SJSA1 (cell line): ENCODE results near the gene TEX29. TPM values are rescaled to one million over a fixed set of nuclear protein-coding genes. Genes with fewer than 3 reads are reported as not detected.

ENCODE experiments used
- DNase-seq, 2 experiments: peaks; one replicate each; pipeline ENCODE4 v3.0.0-alpha.2; 2015 to 2020; ENCODE audit warnings: low spot score in 2 of 2, low read depth in 1 of 2
- H3K27ac ChIP-seq: fragments of 250-450 bp; sonication (Bioruptor Pico); 2 replicates; pipeline ENCODE4 v1.5.1; 2020; ENCODE audit warnings: mild to moderate bottlenecking, moderate library complexity
- H3K27me3 ChIP-seq: fragments of 250-450 bp; sonication (Bioruptor Pico); replicated peaks from 2 replicates; pipeline ENCODE4 v1.5.1; 2020; ENCODE audit warnings: mild to moderate bottlenecking, moderate library complexity
- H3K36me3 ChIP-seq: fragments of 250-450 bp; sonication (Bioruptor Pico); 2 replicates; pipeline ENCODE4 v1.5.1; 2020; ENCODE audit warnings: mild to moderate bottlenecking
- H3K4me1 ChIP-seq: fragments of 250-450 bp; sonication (Bioruptor Pico); replicated peaks from 2 replicates; pipeline ENCODE4 v1.6.1; 2021; ENCODE audit warnings: mild to moderate bottlenecking
- H3K4me3 ChIP-seq: fragments of 250-450 bp; sonication (Bioruptor Pico); 2 replicates; pipeline ENCODE4 v1.5.1; 2020; ENCODE audit warnings: mild to moderate bottlenecking
- H3K9me3 ChIP-seq: fragments of 250-450 bp; sonication (Bioruptor Pico); replicated peaks from 2 replicates; pipeline ENCODE4 v1.5.1; 2020; ENCODE audit warnings: mild to moderate bottlenecking
- total RNA-seq: library from RNA; depleted of rRNA; stranded (reverse); fragments of >200 nt; shearing (Covaris generic); gene quantifications from 2 replicates; pipeline ENCODE4 v1.2.3, GENCODE V29; 2014

The TEX29 gene
- total RNA-seq, 1 experiment from 2014 or later: 0.82 TPM

DNA sequence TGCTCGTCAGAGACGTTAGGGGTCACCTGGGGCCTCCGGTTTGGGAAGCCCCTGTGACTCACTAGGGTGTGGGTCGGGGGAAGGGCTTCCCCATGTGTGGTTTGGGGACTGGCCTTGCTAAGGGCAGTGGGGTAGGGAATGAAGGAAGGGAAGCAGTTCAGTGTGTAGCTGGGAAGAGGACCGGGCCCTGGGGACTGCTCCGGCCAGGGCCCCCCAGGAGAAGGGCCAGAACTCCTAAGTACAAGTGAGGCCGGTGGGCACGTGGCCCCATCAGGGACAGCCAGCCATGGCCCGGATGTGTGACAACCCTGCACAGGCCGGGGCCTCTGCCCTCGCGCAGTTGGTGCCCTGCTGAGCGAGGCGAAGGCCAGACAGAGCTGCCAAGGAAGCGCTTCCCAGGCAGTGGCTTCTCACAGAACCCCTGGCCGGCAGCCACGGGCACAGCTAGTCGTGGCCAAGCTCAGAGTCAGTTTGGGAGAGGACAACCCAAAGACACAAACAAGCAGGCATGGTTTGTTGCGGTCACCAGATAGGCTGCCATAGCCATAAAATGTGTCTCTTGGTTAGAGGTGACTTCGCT is 25.7 kb downstream of the TEX29 start:
- no peaks in the 10 kb centered on the region for H3K4me1 ChIP-seq
- no peaks in the 10 kb centered on the region for H3K36me3 ChIP-seq
- peaks cover 6% of the 10 kb centered on the region; the same call in 1 of the 2 replicates for H3K9me3 ChIP-seq
- peak in 1 of 2 experiments; percentile 61 for DNase-seq
- no peak overlapping the region for H3K27ac ChIP-seq
- H3K27me3 ChIP-seq: peaks cover 36% of the 10 kb centered on the region
- H3K4me3 ChIP-seq: no peak overlapping the region

DNA sequence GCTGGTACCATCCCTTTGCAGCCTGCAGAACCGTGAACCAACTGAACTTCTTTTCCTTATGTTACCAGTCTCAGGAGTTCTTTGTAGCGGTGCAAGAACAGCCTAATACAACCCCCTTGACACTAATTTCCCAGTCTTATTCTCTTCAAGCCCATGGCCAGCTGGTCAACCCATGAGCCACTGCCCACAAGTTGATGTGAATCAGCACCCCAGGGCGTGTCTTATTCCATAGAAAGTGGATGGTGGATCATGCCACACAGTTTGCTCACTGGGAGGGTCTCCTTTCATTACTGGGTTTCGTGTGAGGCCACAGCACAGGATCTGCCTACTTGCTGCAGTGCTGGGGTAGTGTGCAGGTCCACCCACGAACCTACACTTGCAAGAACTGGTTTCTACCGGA is 27.0 kb downstream of the TEX29 start:
- H3K36me3 ChIP-seq: no peaks in the 10 kb centered on the region
- no peaks in the 10 kb centered on the region for H3K4me1 ChIP-seq
- H3K4me3 ChIP-seq: no peak overlapping the region
- H3K27me3 ChIP-seq: peaks cover 37% of the 10 kb centered on the region
- H3K9me3 ChIP-seq: peaks cover 6% of the 10 kb centered on the region; the same call in 1 of the 2 replicates
- H3K27ac ChIP-seq: no peak overlapping the region
- peak in 1 of 2 experiments; percentile 54 for DNase-seq

DNA sequence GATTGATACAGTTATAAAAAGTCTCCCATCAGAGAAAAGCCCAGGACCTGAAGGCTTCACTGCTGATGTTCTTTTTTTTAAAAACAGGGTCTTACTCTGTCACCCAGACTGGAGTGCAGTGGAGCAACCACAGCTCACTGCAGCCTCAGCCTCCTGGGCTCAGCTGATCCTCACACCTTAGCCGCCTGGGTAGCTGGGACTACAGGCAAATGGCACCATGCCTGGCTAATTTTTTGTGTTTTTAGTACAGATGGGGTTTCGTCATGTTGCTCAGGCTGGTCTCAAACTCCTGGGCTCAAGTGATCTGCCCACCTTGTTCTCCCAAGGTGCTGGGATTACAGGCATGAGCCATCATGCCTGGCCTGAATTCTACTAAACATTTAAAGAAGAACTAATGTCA is 33.1 kb downstream of the TEX29 start:
- H3K4me3 ChIP-seq: no peak overlapping the region
- H3K27me3 ChIP-seq: peaks cover 67% of the 10 kb centered on the region
- no peak overlapping the region for H3K27ac ChIP-seq
- no peaks in the 10 kb centered on the region for H3K9me3 ChIP-seq
- H3K36me3 ChIP-seq: no peaks in the 10 kb centered on the region
- peak in 1 of 2 experiments; percentile 34 for DNase-seq
- no peaks in the 10 kb centered on the region for H3K4me1 ChIP-seq

DNA sequence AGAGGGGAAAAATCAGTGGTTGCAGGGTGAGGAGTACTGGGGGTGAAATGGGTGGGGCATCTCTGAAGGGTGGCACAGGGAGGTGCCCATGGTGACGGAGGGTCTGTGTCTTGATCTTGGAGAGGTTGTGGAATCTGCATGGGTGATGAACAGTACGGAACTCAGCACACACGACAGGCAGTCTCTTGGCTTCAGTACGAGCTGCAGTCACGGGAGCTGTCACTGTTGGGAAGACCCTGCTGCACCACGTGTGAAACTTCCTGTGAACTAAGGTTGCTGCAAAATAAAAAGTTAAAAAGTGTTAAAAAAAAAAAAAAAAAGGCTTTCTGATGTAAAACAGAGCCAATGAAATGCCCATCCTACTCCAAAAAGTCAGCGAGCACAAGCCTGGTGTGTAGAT is 34.3 kb downstream of the TEX29 start:
- no peak overlapping the region for H3K27ac ChIP-seq
- H3K9me3 ChIP-seq: no peaks in the 10 kb centered on the region
- H3K4me1 ChIP-seq: peaks cover 9% of the 10 kb centered on the region
- DNase-seq: peak in 1 of 2 experiments; percentile 43
- H3K4me3 ChIP-seq: no peak overlapping the region
- H3K36me3 ChIP-seq: no peaks in the 10 kb centered on the region
- H3K27me3 ChIP-seq: peaks cover 63% of the 10 kb centered on the region

DNA sequence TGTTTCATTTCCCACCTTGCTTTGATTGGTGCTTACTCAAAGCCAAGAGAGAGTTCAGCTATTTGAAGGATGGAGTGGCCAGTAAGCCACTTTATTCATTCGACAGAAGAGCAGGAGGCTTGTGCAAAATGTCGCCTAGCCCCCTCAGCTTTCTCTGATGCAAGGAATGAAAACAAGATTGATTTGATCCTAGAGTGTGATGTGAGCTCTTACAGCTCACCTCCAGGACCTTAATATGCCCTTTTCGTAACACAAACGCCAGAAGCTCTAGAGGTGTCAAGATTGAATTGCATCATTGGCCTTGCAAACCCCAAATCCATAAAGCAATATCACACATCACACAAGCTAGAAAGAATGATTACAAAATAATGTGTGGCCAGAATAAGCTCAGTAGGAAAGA is 36.4 kb downstream of the TEX29 start:
- Histone ChIP-seq H3K36me3 (no peaks in the 10 kb centered on the region), H3K27ac (no peak overlapping the region), H3K4me3 (no peak overlapping the region), H3K27me3 (peaks cover 47% of the 10 kb centered on the region), H3K9me3 (no peaks in the 10 kb centered on the region), H3K4me1 (peaks cover 12% of the 10 kb centered on the region)
- DNase-seq: peak in 1 of 2 experiments; percentile 38

DNA sequence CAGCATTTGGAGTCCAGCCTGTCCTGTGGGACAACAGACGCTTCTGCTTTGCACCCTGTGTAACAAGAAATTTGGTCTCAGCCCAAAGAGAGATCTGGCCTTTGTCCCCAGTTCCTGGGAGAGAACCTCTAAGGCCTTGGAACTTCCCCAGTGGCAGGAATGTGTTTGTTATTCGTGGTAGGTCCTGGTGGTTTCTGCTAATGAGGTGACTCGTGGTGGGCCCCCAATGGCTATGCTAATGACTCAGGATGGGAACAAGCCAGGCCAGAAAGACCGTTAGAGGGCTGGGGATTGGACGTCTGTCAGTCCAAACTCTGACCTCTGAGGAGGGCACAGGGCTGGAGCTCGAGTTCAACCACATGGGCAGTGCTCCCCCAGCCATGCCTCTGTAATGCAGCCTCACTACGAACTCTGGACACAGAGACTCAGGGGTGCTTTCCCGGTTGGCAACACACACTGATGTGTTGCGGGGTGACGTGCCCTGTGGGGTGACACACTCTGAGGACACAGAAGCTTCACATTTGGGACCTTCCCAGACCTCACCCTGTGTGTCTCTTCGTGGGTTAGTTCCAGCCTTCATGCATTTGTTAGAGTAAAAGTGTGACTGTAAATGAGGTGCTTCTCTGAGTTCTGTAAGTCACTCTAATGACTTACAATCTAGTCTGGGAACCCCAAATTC is 38.9 kb downstream of the TEX29 start:
- Histone ChIP-seq H3K4me3 (no peak overlapping the region), H3K27ac (0 out of 2 replicates have a peak overlapping the region, but pooled peaks have one; percentile 7), H3K27me3 (peaks cover 52% of the 10 kb centered on the region), H3K9me3 (no peaks in the 10 kb centered on the region), H3K36me3 (no peaks in the 10 kb centered on the region), H3K4me1 (peaks cover 12% of the 10 kb centered on the region)
- DNase-seq: peak; percentile 79 to 85

DNA sequence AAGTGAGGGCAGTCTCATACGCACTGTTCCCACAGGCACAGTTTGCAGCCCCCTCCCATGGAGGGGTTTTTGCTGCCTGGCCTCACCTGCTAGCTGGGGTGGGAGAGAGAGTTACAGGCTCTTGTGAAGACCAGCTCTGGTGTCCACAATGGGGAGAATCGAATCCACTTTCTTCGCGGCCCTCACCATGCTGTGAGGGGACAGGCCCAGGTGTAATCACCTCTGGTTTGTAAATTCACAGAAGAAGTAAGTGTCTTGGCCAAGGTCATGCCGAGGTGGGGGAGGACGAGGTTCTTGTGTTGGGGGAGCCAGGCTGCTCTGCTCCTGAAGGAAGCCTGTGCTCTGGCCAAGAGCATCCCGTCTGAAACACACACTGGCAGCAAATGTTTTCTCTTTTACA is 39.5 kb downstream of the TEX29 start:
- DNase-seq: peak in 1 of 2 experiments; percentile 49
- H3K4me1 ChIP-seq: peaks cover 12% of the 10 kb centered on the region

DNA sequence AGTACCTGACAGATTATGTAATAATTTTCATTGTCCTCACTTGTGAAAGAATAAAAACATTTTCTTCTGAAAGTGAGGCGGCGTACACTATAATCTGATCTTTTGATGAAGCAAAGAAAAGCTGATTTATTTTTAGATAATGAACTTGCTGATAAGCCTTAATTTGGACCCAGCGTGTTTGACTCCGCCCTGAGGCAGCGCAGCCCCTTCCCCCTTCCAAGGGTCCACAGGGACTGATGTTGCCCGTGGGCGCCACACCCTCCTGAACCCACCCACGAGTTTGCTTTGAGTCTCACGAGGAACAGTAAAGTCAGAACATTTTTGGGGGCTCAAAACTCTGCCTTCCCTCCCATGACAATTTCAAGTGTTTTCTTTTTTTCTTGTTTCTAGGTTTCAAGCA is 40.0 kb downstream of the TEX29 start:
- DNase-seq: peak in 1 of 2 experiments; percentile 52
- H3K27ac ChIP-seq: no peak overlapping the region
- H3K27me3 ChIP-seq: peaks cover 51% of the 10 kb centered on the region
- H3K4me1 ChIP-seq: peaks cover 12% of the 10 kb centered on the region
- H3K4me3 ChIP-seq: no peak overlapping the region
- H3K36me3 ChIP-seq: no peaks in the 10 kb centered on the region
- no peaks in the 10 kb centered on the region for H3K9me3 ChIP-seq

More for the DNA sequence above, 39.5 kb downstream of the TEX29 start:
- H3K9me3 ChIP-seq: no peaks in the 10 kb centered on the region
- peaks cover 51% of the 10 kb centered on the region for H3K27me3 ChIP-seq
- no peaks in the 10 kb centered on the region for H3K36me3 ChIP-seq
- no peak overlapping the region for H3K27ac ChIP-seq
- H3K4me3 ChIP-seq: no peak overlapping the region

DNA sequence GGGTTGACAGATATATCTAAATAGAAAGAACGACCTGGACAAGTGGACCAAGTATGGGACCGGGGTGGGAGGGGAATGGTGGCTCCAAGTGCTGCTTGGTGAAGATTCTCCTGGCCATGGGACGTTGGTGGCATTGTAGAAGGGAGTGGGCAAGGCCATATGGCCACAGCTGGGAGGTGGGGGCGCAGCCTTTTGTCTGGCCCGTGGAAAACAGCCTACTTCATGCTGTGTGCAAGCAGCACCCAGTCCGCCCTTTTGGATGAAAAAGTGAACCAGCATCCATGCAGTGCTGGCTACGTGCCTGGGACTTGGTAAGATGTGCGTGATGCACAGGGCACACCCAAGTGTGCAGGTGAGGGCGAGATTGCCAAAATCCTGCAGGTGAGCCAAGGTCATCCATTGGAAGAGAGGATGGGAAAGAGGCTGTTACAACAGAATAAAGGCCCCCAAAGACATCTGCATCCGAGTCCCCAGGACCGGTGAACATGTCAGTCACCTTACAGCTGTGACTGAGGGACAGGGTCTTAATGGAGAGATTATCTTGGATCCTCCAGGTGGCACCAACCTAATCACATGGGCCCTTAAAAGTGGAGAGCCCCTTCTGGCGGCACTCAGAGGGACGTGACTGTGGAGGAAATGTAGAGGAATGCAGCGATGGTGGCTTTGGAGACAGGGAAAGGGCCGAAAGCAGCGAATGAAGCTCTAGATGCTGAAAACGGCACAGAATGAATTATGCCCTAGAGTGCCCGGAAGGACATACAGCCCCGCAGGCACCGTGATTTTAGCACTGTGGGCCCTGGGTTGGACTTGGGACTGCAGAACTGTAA is 40.8 kb downstream of the TEX29 start:
- Histone ChIP-seq H3K27ac (no peak overlapping the region), H3K9me3 (no peaks in the 10 kb centered on the region), H3K4me3 (no peak overlapping the region), H3K36me3 (no peaks in the 10 kb centered on the region), H3K4me1 (peaks cover 12% of the 10 kb centered on the region), H3K27me3 (peaks cover 50% of the 10 kb centered on the region)
- peak in 1 of 2 experiments; percentile 51 for DNase-seq

DNA sequence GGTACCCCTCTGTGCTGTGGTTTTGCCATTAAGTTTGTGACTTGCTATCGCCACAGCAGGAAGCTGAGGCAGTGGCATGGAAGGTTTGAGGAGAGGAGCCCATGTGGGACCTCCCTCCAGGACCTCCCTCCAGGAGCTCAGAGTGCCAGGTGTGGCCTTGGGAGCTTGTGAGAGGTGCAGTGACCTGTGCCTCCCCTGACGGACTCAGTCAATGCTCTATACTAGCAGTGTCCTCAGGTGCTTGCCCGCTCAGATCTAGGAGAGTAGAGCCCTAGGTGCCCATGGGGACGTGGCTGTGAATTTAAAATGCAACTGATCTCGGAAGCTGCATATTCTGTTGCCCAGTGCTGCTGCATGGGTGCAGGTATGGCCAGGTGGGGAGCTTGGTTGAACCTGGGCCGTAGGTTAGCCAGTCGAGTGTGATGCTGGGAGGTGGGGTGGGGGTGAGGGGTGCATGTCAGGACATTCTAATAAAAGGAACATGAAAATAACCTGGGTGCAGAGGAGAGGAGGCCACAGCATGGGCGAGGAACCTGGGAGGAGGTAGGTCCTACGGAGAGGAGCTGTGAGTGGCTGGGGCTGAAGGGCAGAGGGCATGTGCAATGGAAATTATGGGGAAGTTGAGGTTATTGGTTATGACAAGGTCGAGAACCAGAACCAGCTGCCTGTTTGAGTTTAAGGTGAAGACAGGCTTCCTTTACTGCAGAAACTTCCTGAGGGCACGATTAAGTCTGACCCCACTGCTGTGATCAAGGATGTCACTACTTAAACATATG is 41.6 kb downstream of the TEX29 start:
- peak in 1 of 2 experiments; percentile 52 for DNase-seq
- H3K9me3 ChIP-seq: no peaks in the 10 kb centered on the region; the same call in 1 of the 2 replicates
- peaks cover 12% of the 10 kb centered on the region for H3K4me1 ChIP-seq
- no peaks in the 10 kb centered on the region for H3K36me3 ChIP-seq
- H3K27me3 ChIP-seq: peaks cover 50% of the 10 kb centered on the region
- H3K27ac ChIP-seq: no peak overlapping the region
- H3K4me3 ChIP-seq: no peak overlapping the region

DNA sequence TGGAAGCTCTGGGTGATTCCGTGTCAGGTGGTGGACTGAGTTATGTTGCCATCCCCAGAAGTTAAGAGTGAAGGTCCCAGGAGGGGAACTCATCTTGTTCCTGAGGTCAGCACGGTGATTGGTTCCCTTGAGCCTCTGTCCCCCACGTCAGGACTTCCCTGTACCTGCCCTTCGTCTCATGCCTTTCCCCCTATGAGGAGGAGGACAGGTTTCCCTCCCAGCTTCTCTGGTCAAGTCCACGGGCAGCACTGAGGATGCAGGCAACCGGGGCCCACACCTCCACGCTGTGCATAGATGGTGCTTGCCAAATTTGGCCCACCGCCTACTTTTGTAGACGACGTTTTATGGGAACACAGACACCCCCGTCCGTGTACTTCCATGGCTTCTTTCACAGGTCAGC is 42.7 kb downstream of the TEX29 start:
- DNase-seq: peak in 1 of 2 experiments; percentile 54
- Histone ChIP-seq H3K4me1 (peaks cover 12% of the 10 kb centered on the region), H3K27ac (no peak overlapping the region), H3K9me3 (no peaks in the 10 kb centered on the region; the same call in 1 of the 2 replicates), H3K4me3 (no peak overlapping the region), H3K27me3 (peaks cover 60% of the 10 kb centered on the region), H3K36me3 (no peaks in the 10 kb centered on the region)

DNA sequence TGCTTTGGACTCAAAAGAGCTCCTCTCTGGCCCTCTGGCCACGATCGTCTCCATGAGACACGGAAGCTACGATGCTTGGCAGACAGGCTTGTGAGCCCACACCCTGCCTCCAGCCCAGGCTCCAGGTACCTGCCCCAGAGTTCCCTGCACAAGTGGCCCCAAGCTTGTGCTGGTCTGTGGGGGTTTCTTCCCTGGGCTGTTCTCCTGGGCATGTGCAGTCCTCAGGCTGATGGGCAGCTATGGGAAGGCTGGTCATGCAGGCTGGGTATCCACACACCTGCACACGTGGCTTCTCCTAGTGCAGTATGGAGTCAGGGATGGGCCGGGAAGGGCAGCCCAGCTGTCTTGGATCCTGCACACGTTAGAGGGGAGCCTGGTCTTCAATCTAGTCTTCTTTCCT is 43.1 kb downstream of the TEX29 start:
- H3K4me3 ChIP-seq: no peak overlapping the region
- H3K36me3 ChIP-seq: no peaks in the 10 kb centered on the region
- H3K27ac ChIP-seq: no peak overlapping the region
- H3K9me3 ChIP-seq: peaks cover 1% of the 10 kb centered on the region; the same call in 1 of the 2 replicates
- peak in 1 of 2 experiments; percentile 49 for DNase-seq
- peaks cover 12% of the 10 kb centered on the region for H3K4me1 ChIP-seq
- peaks cover 65% of the 10 kb centered on the region for H3K27me3 ChIP-seq
